ENCODE measurements around the gene TAMM41.
"Not testable (repeated sequence)": the region's sequence is repeated elsewhere in the genome, so short reads cannot be mapped to it uniquely, and the experiment has no call there.

Gene TAMM41, protein sequence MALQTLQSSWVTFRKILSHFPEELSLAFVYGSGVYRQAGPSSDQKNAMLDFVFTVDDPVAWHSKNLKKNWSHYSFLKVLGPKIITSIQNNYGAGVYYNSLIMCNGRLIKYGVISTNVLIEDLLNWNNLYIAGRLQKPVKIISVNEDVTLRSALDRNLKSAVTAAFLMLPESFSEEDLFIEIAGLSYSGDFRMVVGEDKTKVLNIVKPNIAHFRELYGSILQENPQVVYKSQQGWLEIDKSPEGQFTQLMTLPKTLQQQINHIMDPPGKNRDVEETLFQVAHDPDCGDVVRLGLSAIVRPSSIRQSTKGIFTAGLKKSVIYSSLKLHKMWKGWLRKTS

DNA sequence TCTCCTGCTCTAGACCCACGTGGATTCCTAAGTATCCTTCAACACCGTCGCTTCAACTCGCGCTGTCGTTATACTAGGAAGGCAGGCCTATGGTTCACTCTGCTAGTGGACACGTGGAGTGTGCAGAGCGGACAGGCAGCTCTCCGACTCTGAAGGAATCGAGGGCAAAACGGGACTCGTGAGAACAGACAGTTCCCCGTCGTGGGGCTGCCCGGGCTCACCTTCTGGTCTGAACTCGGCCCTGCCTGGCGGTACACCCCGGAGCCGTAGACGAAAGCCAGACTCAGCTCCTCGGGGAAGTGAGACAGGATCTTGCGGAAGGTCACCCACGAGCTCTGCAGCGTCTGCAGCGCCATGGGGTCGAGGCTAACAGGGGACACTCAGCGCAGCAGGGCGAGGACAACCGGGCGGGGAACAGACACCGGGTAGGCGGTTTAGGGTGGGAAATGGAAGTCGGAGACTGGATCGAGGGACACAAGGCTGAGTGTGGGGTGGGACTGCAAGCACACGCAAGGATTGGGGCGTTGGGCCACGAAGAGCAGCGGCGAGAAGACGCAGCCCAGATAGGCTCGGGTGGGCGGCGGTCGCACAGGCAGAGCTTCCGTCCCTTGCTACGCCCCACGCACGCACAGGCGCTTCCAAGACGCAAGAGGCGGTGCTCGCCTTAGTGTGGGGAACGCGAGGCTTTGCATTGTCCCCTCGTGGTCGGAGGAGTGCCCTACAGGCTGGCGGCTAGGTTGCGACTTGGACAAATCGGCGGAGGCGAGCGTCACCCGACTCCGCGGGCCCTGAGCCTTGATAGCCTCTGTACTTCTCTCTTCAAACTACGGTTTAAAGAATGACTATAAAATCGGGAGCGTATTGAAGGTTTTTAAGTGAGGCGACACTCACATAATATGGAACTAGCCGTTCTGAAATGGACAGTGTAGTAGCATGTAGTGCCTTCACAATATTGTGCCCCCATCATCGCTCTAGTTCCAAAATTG lies at the start of gene TAMM41:
TSS of gene TAMM41 (minus strand) at position 605 of the 986 bp plus-strand sequence. CDS start at position 356, 249 bp downstream.
- peak; percentile 26 for DNase-seq

DNA sequence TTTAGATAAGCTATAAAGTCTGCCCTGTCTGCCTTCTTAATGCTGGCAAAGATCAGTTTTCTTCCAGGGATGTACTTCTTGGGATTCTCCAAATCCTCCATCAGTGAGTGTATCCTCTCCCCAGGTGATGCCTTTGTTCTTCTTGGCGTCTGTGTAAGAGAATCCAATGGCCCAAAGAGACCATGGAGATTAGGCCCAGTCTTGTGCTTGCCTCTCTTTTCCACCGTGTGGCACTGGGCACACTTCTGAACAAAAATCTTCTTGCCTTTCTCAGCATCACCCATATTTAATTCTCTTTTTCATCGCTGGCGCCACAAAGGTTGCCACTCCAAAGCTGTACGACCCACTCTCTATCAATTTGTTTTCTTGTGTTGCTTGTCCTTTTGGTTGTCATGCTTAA lies 32.2 kb upstream of the TAMM41 start:
- DNase-seq = no peak

- DNase-seq = not testable (repeated sequence)
Measured at GRCh38 chr3:11874707-11875106, 28.0 kb upstream of the TAMM41 start.

DNA sequence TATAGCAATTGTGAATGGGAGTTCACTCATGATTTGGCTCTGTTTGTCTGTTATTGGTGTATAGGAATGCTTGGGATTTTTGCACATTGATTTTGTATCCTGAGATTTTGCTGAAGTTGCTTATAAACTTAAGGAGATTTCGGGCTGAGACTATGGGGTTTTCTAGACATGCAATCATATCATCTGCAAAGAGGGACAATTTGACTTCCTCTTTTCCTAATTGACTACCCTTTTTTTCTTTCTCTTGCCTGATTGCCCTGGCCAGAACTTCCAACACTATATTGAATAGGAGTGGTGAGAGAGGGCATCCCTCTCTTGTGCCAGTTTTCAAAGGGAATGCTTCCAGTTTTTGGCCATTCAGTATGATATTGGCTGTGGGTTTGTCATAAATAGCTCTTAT lies 17.1 kb upstream of the TAMM41 start:
- DNase-seq = not testable (repeated sequence)

DNA sequence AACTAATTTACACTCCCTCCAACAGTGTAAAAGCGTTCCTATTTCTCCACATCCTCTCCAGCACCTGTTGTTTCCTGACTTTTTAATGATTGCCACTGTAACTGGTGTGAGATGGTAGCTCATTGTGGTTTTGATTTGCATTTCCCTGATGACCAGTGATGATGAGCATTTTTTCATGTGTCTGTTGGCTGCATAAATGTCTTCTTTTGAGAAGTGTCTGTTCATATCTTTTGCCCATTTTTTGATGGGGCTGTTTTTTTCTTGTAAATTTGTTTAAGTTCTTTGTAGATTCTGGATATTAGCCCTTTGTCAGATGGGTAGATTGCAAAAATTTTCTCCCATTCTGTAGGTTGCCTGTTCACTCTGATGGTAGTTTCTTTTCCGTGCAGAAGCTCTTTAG lies 15.9 kb upstream of the TAMM41 start:
- DNase-seq = not testable (repeated sequence)

DNA sequence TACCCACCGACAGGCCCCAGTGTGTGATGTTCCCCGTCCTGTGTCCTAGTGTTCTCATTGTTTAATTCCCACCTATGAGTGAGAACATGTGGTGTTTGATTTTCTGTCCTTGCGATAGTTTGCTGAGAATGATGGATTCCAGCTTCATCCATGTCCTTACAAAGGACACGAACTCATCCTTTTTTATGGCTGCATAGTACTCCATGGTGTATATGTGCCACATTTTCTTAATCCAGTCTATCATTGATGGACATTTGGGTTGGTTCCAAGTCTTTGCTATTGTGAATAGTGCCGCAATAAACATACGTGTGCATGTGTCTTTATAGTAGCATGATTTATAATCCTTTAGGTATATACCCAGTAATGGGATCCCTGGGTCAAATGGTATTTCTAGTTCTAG lies 15.5 kb upstream of the TAMM41 start:
- DNase-seq = not testable (repeated sequence)

DNA sequence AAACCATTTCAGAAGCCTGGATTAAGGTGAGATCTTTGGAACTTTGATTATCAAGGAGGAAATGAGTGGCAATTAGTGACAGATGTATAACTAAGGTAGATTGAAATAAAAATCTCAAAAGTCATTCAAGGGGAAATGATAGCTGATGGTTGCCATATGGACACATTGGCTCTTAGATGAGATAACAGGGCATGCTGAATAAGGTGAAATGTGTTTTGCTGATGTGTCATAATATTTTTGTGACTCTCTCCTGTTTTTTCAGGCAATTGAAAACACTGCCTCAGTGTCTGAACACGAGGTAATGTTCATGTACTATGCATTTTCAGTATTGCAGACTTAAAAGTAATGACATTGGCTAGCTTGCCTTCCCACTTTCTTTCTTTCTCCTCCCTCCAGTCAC lies 13.5 kb upstream of the TAMM41 start:
- DNase-seq = peak; percentile 24

DNA sequence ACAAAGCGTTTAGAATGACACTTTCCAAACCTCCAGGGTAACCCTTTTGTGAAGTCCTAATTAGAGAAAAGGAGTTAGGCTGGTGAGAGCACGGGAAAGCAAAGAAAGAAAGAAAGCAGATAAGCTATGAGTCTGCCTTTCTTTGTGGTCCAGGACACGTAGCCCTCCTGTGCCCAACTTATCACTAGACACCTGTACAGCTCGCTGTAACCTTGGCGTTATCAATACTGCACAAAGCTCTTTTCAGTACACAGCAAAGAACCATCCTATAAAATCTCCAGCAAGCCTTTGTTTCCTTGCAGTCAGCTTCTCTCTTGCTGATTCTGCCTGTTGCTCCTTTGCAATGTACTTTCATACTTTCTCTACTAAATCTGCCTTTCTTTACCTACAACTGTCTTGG lies 6.8 kb upstream of the TAMM41 start:
- DNase-seq = no peak

DNA sequence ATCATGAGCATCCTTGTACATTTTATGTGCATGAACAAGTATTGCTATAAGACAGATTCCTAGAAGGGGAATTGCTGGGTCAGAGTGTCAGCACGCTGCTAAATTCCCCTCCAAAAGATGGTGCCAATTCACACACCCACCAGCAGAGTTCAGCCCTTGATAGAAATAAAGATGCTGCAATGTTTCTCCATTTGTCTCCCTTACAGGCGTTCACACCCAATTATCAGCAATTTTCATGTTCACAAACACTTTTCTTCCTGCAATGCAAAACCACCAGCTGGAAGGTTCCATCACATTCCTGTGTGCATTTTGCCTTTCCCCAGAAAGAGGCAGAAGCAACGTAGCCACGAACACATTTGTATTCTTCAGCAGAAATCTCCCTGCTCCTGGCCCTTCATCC lies 3.3 kb upstream of the TAMM41 start:
- no peak for DNase-seq

- DNase-seq = no peak
Measured at GRCh38 chr3:11847607-11848006, 922 bp upstream of the TAMM41 start.

GRCh38 chr3:11845651-11846050 lies 1.0 kb downstream of the TAMM41 start:
- no peak for DNase-seq

DNA sequence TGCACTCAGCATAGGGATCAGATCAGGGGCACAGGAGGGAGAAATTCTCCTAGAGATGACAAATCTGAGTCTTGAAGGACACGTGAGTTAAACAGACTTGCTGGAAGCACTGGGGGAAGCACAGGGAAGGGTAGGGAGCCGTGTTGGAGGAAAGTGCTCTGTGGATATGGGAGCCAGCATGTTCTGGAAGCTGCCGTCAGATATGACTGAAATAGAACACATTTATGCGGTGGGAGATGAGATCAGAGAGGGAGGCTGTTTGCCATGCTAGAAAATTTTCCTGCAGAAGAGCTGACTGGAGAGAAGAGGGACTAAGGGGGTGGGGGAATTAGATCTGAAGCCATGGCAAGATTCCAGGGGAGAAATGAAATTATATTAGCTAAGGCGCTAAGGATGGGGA lies 1.8 kb downstream of the TAMM41 start:
- DNase-seq = no peak

GRCh38 chr3:11835028-11835639 lies 11.6 kb downstream of the TAMM41 start:
- no peak for DNase-seq

GRCh38 chr3:11832981-11833905 lies 13.4 kb downstream of the TAMM41 start:
- DNase-seq = no peak

DNA sequence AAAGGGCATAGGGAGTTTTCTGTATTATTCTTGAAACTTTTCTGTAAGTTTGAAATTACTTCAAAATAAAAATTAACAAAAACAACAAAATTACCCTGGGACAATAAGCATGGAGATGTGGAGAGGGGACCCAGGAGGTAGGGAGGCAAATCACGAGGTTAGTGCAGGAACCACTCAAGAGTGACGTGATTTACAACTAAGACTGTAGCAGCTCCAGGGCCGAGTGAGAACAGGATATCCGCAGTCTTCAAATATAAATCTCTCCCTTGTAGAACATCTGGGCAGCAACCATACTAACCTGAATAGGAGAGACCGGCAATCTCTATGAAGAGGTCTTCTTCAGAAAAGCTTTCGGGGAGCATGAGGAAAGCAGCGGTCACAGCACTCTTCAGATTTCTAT lies 17.3 kb downstream of the TAMM41 start:
- DNase-seq = no peak

DNA sequence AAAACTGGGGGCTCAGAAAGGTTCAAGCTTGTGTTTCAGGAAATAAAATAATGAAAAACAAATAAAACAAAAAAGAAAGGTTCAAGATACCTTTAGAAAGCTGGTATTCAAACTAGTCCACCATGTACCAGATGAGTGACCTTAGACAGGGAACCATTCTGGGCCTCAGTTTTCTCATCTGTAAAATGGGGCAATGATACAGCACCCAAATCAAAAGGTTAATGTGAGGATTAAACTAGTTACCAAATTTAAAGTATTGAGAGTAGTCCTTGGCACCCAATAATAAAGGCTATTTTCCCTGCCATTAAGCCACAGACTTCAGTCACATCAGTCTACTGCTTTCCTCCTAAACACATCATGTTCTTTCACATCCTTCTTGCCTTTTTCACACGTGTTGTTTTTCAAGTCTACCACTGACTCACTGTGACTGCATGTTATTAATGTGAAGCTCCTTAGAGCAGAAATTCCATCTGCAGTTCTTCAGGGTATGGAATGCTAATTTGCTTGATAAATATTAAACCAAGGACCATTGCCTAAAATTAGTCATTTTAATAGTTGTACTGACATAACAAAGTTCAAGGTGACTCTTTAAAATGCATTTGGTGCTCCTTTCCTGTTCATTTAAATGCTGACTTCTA lies 19.9 kb downstream of the TAMM41 start:
- no peak for DNase-seq

GRCh38 chr3:11825301-11825700 lies 21.4 kb downstream of the TAMM41 start:
- DNase-seq = no peak

GRCh38 chr3:11820531-11821041 lies 26.1 kb downstream of the TAMM41 start:
- DNase-seq = no peak

DNA sequence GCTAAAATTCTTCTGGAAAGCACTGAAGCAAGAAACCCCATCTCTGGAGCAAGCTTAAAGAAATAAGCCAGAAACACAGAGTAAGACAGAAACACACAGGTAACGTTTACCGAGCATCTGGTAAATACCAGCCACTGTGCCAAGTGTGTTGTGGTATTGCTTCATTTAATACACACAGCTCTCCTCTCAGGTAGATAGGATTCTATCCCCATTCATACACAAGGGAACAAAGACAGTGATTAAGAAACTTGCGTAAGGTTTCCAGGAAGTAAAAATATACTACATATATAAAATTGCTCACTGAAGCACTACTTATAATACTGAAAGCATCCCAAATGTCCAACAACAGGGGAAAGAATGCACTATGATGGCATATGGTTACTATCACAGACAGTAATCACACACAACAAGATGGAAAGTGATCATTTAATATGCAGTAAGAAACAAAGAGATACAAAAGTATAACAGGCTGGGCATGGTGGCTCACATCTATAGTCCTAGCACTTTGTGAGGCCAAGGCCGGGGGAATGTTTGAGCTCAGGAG lies 27.5 kb downstream of the TAMM41 start:
- no peak for DNase-seq

- no peak for DNase-seq
Measured at GRCh38 chr3:11818033-11818432, 28.7 kb downstream of the TAMM41 start.

DNA sequence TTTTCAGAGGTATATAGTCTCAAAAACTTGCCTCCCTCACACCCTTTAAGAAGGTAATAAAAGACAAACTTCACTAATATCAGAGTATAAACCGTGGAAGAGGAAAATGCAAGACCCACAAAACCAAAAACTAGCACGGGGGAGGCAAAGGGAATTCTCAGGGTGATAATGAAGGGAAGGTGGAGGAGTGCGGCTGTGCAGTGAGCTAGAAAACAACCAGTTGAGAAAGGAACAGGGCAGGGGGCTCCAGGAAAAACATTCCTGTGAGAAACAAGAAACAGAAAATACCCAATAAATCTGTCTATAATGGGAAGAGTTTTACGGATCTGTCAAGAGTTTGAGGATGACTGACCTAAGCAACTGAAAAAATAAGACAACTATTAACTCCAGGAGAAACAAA lies 31.6 kb downstream of the TAMM41 start:
- no peak for DNase-seq

All from NCI-H524 treated with DMSO at 0.1 percent for 48 hours (cell line).